Embryonic facial prominence (tissue), 1 donor: ENCODE results near the gene ACMSD.
"Not testable (repeated sequence)": the region's sequence is repeated elsewhere in the genome, so short reads cannot be mapped to it uniquely, and the experiment has no call there.

ENCODE experiments used
- DNase-seq: peaks from one replicate; pipeline ENCODE4 v3.0.0-alpha.2; 2016; ENCODE audit errors: extremely low spot score

ACMSD gene

DNA sequence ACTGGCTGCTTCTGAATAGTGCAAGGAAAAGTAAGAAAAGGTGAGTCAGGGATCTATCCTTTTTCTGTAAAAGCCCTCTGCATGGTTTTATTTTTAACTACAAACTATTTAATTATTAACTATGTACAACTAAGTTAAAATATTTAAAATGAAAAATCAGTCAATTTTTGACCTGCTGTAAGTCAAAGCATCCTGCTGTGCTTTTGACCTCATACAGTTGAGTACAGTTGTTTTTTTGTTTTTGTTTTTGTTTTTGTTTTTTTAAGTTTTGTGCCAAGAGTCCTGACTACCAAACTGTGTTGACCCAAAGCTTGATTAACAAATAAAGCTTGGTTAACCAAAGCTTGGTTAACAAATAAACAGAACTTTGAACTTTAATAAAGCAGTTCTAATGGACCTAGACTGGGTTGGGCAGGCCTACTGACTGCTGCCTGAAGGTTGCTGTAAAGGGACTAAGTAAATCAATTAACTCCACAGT is at the start of gene ACMSD:
TSS of gene ACMSD (plus strand) at position 474 of the 478 bp plus-strand sequence. CDS start 67 bp downstream, outside the sequence.
- DNase-seq, result no peak

DNA sequence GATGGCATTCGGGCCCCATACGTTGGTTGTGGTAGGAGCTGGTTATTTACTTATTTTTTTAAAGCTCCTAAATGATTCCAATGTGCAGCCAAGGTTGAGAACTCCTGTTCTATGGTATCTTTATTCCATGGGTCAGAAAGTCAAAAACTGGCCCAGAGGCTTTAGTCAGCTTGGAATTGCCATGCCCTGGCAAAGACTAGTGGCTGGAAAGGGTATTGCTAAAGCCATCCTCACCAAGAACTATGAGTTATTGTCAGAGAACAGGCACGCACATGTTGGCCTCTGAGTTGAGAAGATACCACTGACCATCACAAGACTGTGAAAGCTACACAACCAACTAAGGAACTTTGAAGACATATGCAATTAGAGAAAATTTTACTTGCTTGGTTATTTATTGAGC is 47.9 kb upstream of the ACMSD start:
- DNase-seq, result no peak

DNA sequence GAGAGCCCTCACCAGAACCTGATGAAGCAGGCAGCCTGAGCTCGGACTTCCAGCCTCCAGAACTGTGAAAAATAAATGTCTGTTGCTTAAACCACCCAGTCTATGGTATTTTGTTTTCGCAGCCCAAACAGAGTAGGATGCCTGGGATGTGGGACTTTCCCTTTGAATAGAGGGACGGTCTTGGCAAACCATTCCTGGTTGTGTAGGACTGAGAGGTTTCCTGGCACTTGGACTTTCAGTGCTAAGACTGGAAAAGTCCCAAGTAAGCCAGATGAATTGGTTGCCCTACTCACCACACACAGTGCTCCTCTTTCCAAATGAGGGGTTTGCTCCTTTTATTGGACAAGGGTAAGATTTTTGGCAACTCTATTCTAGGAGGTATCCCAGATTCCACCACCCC is 46.8 kb upstream of the ACMSD start:
- no peak for DNase-seq

DNA sequence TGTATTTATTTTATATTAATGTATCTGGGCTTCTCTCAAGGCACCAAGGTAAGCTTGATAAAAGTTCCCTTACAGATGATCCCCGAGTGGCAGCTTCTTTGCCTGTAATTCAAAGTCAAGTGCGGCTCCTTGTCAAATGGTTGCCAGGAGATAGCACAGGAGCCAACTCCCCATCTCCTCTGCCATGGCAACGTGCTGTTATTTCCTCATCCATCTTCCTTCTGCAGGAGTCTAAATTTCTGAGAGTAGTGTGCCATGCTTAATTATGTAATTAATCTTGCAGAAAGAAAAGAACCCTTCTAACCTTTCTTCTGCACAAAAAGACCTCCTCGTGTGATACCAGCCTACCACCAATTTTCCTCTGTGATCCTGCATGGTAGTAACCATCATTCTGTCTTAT is 46.2 kb upstream of the ACMSD start:
- DNase-seq, result no peak

DNA sequence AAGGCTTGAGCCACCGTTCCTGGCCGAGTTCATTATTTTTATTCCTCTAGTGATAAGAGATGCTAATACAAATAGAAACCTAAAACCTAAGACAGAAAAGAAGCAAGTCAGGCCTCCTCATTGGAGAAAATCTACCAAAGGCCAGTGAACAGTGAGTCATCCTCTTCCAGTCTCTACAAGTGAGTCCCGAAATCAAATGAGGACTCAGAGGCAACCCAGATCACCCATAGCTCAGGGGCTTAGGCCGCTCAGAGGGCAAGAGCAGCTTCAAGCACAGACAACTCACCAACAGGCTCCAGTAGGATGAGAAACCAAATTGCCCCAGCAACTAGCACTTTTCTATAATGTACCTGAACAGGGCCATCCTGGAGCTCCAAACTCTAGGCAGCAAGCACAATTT is 42.7 kb upstream of the ACMSD start:
- no peak for DNase-seq

DNA sequence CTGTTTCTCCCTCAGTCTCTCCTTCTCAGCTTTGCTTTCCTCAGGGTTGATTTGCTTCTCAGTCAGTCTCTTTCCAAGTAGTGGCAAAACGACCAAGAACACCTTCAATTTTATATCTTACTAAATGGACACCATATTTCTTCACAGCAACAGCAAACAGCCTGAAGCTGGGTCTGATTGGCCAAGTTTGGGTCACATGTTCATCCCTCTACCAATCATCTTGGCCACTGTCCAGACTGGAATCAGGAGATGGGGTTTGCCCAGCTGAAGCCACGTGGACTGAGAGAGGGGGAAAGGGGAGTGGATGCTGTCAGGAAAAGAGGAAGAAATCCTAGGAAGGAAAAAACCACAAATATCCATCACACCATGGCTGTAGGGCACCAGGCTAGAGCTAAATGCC is 42.0 kb upstream of the ACMSD start:
- no peak for DNase-seq

DNA sequence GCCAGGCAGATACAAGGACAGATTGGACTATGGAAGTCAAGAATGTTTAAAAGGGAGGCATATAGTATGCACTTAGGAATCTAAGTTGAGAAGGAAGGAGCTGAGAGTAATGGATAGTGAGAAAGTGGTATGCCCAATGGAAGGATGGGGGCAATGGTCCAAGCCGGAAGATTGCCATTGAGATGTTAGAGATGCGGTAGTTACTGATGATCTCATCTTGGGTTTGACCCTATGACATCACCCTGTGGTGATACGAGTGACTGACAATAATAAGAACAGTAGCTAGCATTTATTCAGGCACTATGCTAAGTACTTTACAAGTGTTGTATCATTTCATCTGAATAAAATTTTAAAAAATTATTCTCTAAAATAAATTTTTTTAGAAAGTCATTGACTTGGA is 38.5 kb upstream of the ACMSD start:
- DNase-seq, result no peak

DNA sequence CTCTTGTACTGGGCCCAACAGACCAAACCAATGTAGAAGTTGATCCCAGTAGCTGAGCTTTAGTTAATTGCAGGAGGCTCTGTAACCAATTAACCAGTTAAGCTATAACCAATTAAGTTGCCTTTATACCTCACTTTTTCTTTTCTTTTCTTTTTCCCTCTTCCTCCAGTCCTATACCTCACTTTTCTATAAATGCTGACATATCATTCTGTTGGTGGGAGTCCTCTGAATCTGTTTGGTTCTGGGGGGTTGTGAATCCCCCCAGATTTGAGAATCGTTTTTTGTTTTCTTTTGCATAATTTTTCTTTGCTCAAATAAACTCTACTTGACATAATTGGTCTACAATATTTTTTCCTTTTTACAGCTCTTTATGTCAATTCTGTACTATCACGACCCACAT is 38.1 kb upstream of the ACMSD start:
- no peak for DNase-seq

DNA sequence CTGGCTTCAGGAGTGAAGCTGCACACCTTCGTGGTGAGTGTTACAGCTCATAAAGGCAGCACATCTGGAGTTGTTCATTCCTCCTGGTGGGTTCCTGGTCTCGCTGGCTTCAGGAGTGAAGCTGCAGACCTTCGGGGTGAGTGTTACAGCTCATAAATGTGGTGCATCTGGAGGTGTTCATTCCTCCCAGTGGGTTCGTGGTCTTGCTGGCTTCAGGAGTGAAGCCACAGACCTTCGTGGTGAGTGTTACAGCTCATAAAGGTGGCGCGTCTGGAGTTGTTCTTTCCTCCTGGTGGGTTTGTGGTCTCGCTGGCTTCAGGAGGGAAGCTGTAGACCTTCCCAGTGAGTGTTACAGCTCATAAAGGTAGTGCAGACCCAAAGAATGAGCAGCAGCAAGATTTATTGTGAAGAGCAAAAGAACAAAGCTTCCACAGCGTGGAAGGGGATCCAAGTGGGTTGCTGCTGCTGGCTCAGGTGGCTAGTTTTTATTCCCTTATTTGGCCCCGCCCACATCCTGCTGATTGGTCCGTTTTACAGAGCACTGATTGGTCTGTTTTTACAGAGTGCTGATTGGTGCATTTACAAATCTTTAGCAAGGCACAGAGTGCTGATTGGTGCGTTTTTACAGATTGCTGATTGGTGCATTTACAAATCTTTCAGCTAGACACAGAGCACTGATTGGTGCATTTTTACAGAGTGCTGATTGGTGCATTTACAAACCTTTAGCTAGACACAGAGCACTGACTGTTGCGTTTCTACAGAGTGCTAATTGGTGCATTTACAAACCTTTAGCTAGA is 34.6 kb upstream of the ACMSD start:
- DNase-seq, result not testable (repeated sequence)

DNA sequence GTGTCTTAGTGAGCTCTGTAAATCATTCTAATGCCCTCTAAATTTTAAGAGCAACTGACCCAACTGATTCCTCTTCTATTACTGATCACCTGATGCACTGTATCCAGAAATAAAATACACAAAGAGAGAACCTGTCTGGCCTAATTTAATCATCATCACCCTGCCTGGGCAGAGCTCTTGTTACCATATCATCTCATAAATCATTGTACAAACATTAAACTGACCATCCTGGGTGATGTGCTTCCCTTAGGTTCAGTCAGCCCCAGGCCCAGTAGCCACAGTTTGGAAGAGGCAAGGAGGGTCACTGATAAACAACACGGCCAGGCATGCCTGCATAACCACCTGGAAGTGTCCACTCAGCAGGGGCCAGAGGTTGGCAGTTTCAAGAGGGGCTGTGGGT is 22.7 kb upstream of the ACMSD start:
- DNase-seq, result no peak

DNA sequence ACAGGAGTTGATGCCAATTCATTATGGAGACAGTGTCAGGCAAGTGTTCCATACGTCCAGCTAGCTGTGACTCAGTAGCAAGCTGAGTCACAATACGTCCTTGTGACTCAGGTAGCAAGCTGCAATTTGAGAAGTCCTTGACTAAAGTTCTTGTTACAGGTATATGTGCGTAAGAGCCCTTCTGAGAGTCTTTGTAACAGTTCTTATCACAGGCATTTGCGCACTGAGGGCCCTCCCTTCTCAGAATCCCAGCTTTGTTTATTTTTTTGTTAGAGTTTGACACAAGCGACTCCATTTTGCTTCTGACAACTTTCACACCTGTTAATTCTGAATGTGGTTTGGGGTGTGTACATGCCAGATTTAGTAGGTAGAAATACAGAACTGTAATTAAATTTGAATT is 20.1 kb upstream of the ACMSD start:
- no peak for DNase-seq

DNA sequence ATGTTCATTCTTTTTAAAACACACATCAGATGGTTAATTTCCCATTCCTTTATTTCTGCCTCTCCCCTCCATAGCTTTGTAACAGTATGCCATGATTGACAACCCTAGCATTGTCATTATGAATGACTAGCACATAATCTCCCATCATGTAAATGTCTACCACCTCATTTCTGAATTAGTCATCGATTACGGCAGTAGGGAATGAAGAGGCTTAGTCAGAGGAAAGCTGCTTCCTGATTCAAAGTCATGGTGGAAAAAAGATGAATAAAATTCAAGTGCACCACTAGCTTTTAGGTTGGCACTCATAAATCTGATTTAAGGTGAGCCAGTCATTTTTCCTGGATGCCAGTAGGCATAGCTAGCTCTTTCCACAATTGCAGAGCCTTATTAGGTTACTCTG is 19.1 kb upstream of the ACMSD start:
- no peak for DNase-seq

DNA sequence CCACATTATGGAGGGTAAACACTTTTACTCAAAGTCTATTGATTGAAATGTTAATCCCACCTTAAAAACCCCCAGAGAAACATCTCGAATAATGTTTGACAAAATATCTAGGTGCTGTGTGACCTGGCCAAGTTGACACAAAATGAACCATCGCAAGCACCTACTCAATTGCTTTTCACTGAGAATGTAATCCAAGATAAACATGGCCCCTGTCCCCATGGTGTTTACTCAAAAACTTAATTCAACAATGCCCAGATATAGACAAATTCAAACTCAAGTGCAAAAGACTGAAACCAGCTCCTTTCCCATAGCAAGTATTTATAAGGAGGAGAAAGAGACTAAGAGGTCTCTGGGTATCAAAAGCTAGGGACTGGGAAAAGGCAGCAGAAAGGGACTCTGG is 15.0 kb upstream of the ACMSD start:
- no peak for DNase-seq

DNA sequence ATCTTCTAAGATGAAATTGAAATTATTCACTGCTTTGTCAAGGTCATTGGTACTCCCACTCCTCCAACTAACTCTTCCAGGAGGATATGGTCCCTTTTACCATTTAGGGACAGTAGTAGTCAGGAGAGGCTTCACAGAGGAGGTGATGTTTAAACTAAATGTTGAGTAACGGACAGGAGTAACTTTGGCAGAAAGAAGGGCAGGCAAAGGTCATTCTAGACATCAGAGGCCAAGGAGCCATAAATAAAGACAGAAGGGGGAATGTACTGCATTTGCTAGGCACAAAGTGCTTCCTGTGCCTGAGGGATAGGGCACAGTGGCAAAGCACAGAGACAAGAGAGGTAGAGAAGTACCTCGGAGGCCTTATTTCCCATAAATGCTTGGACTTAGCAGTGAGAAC is 14.6 kb upstream of the ACMSD start:
- no peak for DNase-seq

DNA sequence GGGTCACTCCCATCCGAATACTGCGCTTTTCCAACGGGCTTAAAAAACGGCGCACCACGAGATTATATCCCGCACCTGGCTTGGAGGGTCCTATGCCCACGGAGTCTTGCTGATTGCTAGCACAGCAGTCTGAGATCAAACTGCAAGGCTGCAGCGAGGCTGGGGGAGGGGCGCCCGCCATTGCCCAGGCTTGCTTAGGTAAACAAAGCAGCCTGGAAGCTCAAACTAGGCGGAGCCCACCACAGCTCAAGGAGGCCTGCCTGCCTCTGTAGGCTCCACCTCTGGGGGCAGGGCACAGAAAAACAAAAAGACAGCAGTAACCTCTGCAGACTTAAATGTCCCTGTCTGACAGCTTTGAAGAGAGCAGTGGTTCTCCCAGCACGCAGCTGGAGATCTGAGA is 12.7 kb upstream of the ACMSD start:
- not testable (repeated sequence) for DNase-seq

DNA sequence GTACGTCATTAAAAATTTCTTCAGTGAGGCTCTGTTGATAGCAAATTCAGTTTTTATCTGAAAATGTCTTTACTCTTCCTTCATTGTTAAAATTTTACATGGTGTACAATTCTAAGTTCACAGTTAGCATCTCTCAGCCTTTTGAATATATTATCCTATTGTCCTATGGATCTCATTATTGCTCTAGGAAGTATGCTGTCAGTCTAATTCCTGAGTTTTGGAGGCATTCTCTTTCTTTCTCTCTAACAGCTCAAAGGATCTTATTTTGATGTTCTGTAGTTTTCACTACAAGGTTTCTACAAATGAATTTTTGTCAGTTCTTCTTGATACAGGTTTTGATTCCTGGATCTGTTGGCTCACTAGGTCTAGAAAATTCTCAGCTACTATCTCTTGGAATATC is 2.9 kb upstream of the ACMSD start:
- no peak for DNase-seq

DNA sequence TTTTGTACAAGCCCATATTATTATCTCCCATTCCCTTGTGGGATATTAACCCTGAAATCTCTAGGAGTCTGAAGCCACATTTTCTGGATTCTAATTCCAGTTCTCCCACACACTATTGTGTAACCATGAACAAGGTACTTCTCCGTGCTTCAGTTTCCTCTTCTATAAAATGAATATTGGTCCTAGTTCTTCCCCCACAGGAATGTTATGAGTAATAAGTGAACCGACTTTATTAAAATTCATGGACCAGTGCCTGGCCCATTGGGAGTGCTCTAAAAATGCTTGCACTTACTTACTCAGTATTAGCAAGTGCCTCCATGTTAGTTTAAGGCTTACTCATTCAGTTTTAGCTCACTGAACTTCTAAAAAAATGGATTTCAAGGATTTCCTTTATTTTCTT is 1.4 kb upstream of the ACMSD start:
- DNase-seq, result no peak

DNA sequence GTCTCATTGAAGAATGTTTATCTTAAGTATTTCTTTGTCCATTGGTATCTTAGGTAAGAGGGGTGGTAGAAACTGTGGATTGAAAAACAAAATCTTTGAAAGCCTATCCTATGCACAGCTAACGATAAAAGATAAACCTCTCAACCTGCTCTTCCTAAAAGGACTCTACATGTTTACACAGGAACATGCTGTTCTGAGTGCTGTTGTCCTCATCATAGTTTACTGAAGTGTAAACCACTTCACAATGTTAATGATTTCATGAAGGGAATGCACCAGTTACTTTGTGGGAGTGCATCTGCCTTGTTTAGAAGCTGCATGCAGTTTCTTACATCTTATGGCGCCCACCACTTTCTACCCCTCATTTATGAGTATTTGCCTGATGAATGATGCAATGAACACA is 1.2 kb downstream of the ACMSD start:
- no peak for DNase-seq

DNA sequence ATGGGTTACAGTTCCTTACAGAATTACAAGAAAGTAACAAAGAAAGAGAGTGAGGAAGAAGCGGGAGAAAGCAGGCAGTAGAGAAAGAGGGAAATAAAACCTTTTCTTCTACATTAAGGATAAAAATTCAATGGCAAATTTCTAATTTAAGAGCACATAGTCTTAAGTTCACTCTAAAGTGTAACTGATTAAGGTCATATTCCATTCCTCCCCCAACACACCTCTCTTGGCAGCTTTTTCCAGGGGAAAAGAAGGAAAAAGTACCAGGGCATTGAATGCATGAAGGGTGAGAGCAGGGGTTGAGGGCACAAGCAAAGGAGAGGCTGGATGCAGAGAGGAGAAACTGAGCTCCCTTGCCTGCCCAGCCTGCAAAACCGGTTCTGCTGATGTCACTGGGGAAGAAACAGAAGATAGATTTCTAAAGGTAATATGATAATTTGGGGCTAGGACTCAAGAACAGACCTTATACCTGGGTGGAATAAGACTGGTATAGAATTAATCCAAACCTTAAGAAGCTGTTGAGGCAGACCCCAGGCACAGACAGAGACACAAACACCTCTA is 4.6 kb downstream of the ACMSD start:
- DNase-seq, result no peak

DNA sequence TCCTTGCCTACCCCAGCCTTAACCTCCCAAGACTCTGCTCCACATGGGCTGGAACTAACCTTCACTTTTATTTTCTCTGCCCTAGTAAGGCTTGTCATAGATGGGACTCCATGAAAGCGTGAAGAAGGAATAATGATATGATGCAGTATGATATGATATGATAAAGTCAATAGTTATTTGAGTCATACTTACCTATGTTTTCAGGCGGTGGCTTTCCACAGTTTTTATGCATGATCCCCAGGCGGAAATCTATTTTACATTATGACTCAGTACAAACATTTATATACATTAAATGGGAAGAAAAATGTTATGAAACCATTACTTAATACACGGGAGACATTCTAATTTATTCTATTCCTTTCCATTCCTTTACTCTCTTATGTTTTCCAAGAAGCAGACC is 5.6 kb downstream of the ACMSD start:
- no peak for DNase-seq

DNA sequence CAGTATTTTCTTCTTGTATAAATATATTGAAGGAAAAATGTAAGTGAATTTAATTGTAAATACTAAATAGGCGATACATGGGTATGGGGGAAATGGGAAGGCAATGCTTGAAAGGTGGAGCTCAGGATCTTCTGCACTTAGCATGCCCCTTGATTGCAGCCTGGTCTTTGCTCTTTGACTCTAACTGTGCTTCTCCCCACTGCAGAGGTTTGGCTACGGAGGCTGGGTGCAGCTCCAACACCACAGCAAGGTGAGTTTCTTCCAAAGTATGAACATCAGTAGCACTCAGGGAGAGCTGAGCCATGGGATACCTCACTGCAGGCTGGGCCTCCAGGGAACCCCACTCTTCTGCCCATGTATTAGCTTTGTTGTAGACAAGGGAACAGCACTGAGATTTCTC is 6.6 kb downstream of the ACMSD start:
- DNase-seq, result no peak

DNA sequence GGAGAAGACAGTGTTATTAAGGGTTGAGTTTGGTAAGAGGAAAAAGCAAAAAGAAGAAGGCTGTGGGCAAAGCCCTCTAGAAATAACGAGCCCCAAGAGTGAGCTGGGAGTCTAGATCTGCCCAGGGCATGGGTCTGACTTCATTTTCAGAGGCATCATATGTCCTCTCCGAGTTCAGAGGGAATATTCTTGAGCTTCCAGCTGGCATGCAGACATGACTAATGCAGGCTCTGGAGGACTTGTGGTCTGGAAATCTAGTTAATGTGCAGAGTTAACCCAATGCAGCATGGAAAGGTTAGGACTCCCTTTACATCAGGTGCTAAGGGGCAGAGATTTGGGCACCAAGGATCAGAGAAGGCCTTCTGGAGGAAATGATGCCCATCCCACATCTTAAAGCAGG is 7.3 kb downstream of the ACMSD start:
- DNase-seq, result no peak

DNA sequence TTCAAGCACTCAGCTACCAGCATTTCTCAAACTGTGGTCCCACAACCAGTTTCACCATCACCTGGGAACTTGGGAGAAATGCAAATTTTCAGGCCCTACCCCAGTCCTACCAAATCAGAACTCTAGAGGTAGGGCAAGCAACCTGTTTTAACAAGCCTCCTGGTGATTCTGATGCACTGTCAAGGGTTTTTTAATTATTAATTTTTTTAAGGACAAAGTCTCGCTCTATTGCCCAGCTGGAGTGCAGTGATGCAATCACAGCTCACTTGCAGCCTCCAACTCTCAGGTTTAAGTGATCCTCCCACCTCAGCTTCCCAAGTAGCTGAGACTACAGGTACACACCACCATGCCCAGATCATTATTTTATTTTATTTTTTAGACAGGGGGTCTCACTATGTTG is 7.8 kb downstream of the ACMSD start:
- DNase-seq, result no peak

DNA sequence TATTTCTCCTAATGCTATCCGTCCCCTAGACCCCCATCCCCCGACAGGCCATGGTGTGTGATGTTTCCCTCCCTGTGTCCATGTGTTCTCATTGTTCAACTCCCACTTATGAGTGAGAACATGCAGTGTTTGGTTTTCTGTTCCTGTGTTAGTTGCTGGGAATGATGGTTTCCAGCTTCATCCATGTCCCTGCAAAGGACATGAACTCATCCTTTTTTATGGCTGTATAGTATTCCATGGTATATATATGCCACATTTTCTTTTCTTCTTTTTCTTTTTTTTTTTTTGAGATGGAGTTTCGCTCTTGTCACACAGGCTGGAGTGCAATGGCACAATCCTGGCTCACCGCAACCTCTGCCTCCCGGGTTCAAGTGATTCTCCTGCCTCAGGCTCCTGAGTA is 9.2 kb downstream of the ACMSD start:
- DNase-seq, result not testable (repeated sequence)
